22Rv1 (cell line): ENCODE results near the gene DSC1.

Source experiments
- ZFX ChIP-seq: fragments of 450-650 bp; IDR thresholded peaks from 2 replicates; pipeline ENCODE4 v1.6.1; 2017; ENCODE audit warnings: antibody characterized with exemption, borderline replicate concordance
- TF ChIP-seq, protein P1 (sequence below): fragments of 450-650 bp; IDR thresholded peaks from 2 replicates; pipeline ENCODE4 v1.5.1; 2017; ENCODE audit warnings: mild to moderate bottlenecking

DNA sequence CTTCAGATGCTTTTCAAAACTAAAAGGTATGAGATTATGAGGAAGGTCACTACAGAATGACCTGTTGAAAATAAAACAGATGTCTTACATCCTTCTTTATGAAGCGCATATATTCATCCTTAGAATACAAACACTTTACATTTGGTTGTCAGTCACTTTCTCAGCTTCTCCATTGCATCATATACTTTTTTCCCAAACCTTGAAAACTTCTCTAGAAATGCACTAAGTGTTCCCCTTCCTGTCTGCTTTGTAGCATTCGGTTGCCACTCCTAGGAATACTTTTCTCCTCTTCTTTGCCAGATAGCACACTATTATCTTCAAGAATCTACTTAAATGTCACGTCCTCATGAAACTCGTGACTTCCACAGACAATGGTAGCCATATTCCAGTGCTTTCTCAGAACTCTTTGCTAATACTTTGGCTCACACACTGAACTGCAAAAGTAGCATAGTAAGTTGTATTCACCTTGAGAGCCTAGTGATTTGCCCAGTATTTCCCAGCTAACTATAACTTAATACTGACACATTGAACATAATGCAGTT is 27.6 kb downstream of the DSC1 start:
- TF ChIP-seq, protein P1, sequence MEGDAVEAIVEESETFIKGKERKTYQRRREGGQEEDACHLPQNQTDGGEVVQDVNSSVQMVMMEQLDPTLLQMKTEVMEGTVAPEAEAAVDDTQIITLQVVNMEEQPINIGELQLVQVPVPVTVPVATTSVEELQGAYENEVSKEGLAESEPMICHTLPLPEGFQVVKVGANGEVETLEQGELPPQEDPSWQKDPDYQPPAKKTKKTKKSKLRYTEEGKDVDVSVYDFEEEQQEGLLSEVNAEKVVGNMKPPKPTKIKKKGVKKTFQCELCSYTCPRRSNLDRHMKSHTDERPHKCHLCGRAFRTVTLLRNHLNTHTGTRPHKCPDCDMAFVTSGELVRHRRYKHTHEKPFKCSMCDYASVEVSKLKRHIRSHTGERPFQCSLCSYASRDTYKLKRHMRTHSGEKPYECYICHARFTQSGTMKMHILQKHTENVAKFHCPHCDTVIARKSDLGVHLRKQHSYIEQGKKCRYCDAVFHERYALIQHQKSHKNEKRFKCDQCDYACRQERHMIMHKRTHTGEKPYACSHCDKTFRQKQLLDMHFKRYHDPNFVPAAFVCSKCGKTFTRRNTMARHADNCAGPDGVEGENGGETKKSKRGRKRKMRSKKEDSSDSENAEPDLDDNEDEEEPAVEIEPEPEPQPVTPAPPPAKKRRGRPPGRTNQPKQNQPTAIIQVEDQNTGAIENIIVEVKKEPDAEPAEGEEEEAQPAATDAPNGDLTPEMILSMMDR, result no peak
- TF ChIP-seq ZFX, result no peak
